ENCODE results near the gene POLR2E.

Gene POLR2E

DNA sequence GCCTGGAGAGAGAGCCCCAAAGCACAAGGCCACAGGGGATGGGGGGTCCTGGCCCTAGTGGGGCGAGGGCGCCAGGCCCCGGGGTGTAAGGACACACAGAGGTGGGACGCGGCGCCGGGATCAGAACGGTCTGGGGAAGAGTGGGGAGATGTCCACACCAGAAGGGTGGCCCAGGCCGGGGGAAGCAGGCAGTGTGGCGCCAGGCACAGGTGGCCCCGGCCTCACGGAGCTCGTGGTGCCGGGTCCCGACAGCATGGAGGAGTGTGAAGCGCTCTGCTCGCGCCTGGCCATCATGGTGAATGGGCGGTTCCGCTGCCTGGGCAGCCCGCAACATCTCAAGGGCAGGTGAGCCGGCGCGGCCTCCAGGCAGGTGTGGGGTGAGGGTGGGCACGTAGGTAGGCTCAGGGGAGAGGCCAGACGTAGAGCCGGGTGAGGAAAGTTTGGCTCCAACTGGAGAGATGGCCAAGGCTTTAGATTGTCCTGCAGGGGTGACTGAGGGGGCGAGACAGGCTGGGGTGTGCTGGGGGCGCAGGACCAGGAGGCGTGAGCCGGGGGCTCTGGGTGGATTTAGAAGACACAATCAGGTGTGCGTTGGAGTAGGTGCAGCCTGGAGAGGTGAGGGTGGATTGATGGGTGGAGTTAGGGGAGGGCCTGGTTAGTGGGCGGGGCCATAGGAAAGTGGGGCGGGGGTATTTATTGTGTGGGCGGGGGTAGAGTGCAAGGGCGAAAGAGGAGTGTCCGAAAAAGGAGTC is 31.1 kb downstream of the POLR2E start:
- DNase-seq (ENCODE audit: low read depth): no peak

DNA sequence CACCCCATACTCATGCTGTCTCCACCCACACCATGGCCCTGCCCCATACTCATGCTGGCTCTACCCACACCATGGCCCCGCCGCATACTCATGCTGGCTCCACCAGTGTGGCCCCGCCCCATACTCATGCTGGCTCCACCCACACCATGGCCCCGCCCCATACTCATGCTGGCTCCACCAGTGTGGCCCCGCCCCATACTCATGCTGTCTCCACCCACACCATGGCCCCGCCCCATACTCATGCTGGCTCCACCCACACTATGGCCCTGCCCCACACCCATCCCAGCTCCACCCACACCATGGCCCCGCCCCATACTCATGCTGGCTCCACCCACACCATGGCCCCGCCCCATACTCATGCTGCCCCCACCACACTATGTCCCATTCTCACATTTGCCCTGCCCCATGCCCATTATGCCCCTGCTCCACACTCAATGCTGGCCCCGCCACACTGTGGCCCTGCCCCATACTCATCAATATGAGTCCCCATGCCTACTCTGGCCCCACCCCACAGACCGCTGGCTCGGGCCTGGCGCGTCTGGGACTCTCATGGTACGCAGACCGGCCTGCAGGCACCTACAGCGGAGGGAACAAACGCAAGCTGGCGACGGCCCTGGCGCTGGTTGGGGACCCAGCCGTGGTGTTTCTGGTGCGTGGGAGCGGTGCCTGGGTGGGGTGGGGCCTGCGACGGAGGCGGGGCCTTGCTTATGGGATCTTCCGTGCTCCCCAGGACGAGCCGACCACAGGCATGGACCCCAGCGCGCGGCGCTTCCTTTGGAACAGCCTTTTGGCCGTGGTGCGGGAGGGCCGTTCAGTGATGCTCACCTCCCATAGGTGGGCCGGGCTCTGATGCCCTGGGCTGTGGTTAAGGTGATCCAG is 31.9 kb downstream of the POLR2E start:
- no peak for DNase-seq (ENCODE audit: low read depth)

DNA sequence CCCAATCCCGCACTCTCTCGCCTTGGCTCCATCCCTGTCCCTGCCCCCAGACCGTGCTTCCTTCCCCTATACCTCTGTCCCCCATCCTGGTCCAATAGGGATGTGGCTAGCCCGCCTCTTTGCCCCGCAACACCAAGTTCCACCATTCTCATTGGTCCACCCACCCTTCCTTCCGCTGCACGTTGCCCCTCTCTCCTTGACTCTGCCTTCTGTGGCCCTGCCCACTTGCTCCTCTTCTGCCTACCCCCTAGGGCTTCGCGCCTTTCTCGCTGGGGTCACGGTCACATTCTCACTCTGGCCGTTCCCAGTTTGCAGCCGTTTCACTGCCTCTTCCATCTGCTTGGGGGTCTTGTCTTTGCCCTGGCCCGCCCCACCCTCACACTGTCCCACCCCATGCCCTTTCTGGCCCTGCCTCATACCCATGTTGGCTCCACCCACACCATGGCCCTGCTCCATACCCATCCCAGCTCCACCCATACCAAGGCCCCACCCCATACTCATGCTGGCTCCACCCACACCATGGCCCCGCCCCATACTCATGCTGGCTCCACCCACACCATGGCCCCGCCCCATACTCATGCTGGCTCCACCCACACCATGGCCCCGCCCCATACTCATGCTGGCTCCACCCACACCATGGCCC is 32.7 kb downstream of the POLR2E start:
- DNase-seq (ENCODE audit: low read depth): no peak

DNA sequence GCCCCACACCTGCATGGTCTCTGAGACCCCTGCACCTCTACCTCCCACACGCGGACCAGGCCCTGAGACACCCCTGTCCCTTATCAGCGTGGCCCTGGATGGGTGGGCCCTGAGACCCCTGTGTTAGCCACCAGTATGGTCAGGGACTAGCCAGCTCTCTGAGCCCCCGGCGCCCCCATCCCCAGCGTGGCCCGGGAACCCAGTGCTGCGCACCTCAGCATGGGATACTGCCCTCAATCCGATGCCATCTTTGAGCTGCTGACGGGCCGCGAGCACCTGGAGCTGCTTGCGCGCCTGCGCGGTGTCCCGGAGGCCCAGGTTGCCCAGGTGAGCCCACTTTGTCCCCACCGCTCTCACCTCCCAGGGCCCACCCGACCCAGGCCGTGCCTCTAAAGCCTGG is 33.2 kb downstream of the POLR2E start:
- DNase-seq (ENCODE audit: low read depth): no peak

DNA sequence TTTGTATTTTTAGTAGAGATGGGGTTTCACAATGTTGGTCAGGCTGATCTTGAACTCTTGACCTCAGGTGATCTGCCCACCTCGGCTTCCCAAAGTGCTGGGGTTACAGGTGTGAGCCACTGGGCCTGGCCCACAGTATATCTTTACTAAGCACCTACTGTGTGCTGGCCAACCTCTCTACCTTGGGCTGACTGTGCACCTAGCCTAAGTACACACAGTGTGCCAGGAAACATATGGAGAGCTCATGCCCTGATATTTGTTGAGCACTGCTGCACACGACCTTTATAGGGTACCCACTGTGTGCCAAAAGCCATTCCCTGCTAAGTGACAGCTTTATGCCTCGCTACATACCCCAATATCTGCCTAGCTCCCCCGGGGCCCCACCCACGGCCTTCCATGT is 34.5 kb downstream of the POLR2E start:
- no peak for DNase-seq (ENCODE audit: low read depth)

DNA sequence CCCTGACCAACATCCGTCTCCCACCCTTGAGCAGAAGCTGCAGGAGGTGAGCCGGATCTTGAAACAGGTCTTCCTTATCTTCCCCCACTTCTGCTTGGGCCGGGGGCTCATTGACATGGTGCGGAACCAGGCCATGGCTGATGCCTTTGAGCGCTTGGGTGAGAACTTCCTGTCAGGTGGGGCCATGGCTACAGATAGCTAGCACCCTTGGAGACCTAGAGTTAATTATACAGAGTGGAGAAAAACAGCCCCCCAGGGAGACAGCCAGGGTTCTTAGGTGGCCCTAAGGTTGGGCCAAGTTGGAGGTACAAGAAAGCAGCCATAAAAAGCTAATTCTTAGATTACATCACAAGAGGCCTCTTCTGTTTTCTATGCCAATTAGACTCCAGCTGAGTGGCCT is 37.1 kb downstream of the POLR2E start:
- DNase-seq (ENCODE audit: low read depth): no peak

DNA sequence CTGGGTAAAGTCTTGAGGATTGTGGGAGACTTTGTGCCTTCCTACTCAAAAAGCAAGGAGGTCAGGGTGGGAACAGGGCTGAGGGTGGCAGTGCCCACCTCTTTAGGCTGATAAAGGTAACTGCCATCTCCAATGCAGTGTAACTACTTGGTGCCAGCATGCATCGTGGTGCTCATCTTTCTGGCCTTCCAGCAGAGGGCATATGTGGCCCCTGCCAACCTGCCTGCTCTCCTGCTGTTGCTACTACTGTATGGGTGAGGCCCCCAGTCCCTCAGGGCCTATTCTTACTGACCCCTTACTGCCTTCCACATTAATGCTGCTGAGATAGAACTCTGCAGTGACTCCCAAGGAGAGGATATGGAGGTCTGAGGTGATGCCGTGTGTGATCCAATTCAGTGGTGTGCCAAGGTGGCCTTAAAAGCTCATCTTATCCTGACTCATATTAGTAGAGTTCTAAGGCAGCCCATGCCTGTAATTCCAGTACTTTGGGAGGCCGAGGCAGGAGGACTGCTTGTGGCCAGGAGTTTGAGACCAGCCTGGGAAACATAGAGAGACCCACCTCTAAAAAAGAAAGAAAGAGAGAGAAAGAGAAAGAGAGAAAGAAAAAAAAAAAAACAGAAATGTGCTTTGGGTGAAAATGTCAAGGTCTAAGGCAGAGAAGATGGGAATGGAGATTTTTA is 37.9 kb downstream of the POLR2E start:
- no peak for DNase-seq (ENCODE audit: low read depth)

DNA sequence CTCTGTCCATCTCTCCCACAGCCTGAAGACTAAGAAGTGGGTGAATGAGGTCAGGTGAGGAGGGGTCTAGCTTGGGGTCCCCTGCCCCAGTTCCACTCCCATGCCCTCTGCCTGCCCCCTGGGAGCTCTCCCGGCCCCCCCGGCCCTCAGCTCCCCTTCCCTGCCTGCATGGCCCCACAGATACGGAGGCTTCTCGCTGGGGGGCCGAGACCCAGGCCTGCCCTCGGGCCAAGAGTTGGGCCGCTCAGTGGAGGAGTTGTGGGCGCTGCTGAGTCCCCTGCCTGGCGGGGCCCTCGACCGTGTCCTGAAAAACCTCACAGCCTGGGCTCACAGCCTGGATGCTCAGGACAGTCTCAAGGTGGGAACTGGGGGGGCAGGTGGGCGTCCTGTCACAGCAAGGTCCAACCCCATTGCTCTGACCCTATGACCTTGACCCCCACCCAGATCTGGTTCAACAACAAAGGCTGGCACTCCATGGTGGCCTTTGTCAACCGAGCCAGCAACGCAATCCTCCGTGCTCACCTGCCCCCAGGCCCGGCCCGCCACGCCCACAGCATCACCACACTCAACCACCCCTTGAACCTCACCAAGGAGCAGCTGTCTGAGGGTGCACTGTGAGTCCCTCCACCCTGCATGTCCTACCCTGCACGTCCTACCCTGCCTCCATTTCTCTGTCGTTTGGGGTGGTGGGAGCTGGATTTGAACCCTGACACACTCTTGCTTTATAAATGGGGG is 39.1 kb downstream of the POLR2E start:
- DNase-seq (ENCODE audit: low read depth): no peak

DNA sequence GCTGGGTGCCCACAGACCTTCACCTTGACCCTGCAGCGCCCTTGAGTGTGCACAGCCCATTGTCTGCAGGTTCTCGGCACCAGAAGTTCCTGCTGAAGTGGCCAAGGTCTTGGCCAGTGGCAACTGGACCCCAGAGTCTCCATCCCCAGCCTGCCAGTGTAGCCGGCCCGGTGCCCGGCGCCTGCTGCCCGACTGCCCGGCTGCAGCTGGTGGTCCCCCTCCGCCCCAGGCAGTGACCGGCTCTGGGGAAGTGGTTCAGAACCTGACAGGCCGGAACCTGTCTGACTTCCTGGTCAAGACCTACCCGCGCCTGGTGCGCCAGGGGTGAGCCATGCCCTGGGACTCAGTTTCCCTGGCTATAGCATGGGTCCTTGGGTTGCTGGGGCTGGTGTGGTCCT is 40.1 kb downstream of the POLR2E start:
- DNase-seq (ENCODE audit: low read depth): no peak

DNA sequence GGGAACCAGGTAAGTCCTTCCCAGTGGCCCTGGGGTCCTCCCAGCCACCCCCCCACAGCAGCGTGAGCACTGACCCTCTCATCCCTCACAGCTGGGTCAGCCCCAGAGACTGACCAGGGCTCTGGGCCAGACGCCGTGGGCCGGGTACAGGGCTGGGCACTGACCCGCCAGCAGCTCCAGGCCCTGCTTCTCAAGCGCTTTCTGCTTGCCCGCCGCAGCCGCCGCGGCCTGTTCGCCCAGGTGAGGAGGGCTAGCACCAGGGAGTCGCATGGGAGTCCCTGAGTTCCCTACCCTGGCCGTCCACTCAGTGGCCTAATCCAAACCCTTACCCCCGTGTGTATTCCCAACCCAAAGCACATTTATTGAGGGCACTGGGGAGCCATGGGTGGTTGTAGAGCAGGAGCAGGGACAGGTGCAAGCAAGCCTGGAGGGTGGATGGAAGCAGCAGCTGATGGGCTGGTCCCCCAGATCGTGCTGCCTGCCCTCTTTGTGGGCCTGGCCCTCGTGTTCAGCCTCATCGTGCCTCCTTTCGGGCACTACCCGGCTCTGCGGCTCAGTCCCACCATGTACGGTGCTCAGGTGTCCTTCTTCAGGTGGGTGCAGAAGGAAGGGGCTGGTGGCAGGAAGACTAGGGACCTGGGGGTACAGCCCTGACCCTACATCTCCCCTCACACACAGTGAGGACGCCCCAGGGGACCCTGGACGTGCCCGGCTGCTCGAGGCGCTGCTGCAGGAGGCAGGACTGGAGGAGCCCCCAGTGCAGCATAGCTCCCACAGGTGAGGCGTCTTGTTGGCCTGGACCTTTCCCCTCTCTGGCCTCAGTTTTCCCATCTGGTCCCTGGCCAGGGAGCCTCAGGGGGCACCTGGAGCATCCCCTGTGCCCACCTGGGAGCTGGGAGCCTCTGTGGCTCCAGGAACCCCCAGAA is 40.8 kb downstream of the POLR2E start:
- no peak for DNase-seq (ENCODE audit: low read depth)

DNA sequence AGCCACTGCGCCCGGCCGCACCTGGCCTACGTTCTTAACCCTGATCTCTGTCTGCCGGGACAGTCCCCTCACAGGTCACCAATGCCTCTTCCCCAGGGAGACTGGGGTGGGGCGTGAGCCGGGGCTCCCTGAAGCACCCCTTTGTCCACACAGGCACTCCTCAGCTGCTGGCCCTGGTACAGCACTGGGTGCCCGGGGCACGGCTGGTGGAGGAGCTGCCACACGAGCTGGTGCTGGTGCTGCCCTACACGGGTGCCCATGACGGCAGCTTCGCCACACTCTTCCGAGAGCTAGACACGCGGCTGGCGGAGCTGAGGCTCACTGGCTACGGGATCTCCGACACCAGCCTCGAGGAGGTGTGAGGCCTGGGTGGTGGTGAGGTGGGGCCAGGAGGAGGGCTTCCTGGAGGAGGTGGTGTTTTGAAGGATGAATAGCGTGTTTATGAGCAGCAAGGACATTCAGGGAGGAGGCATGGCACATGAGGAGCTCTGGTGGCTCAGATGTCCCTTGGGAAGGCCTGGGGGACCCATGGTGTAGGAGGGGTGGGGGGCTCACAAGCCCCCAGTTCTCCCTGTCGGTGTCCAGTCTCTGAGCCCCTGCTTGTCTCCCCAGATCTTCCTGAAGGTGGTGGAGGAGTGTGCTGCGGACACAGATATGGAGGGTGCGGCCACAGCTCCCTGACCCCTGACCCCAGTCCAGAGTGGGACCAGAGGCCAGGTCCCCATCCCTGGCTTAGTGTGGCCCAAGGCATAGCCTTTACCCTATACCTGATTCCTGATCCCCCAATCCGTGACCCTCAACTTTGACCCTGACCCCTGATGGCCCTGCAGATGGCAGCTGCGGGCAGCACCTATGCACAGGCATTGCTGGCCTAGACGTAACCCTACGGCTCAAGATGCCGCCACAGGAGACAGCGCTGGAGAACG is 41.7 kb downstream of the POLR2E start:
- DNase-seq (ENCODE audit: low read depth): no peak

DNA sequence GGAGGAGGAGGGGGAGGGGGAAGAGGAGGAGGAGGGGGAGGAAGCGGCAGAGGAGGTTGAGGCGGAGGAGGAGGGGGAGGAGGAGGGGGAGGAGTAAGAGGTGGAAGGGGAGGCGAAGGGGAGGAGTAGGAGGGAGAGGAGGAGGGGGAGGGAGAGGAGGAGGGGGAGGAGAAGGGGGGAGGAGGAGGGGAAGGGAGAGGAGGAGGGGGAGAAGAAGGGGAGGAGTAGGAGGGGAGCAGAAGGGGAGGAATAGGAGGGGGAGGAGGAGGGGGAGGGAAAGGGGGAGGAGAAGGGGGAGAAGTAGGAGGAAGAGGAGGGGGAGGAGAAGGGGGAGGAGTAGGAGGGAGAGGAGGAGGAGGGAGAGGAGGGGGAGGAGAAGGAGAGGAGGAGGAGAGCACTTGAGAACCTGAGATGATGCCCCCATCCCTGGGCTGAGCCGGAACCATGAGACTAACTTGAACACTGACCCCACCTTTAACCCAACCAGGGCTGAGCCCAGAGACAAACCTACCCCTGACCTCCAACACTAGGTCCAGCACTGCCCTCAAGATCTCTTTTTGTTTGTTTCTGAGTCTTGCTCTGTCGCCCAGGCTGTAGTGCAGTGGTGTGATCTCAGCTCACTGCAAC is 42.7 kb downstream of the POLR2E start:
- DNase-seq (ENCODE audit: low read depth): no peak

DNA sequence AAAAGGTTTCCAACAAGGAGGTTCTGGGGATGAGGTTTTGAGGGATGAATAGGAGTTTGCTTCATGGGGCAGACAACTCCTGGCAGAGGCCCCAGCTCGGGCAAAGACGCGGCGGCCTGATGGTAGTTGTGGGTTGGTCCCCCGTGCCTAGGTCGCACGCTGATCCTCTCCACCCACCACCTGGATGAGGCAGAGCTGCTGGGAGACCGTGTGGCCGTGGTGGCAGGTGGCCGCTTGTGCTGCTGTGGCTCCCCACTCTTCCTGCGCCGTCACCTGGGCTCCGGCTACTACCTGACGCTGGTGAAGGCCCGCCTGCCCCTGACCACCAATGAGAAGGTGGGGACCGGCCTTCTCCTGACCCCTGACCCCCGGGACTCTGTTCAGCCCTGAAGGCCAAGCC is 43.4 kb downstream of the POLR2E start:
- DNase-seq (ENCODE audit: low read depth): no peak

DNA sequence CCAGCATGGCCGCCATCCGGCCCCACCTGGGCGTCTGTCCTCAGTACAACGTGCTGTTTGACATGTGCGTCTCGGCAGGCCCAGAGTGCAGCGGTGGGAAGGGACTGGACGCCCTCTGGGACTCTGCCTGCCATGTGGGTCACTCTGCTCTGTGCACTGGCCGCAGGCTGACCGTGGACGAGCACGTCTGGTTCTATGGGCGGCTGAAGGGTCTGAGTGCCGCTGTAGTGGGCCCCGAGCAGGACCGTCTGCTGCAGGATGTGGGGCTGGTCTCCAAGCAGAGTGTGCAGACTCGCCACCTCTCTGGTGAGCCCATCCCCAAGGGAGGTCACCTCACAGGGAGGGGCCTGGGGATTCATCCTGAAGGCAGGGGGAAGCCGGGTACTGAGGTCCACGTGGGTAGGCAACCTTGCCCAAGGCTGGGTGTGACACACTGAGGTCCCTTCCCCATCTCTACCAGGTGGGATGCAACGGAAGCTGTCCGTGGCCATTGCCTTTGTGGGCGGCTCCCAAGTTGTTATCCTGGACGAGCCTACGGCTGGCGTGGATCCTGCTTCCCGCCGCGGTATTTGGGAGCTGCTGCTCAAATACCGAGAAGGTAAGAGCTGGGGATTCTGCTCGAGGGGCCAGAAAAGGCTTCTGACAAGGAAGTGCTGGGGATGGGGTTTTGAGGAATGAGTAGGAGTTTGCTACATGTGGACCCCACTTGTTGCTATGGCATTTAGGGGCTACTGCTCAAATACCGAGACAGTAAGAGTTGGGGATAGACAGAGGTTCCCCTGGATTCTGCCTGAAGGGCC is 44.0 kb downstream of the POLR2E start:
- DNase-seq (ENCODE audit: low read depth): no peak

DNA sequence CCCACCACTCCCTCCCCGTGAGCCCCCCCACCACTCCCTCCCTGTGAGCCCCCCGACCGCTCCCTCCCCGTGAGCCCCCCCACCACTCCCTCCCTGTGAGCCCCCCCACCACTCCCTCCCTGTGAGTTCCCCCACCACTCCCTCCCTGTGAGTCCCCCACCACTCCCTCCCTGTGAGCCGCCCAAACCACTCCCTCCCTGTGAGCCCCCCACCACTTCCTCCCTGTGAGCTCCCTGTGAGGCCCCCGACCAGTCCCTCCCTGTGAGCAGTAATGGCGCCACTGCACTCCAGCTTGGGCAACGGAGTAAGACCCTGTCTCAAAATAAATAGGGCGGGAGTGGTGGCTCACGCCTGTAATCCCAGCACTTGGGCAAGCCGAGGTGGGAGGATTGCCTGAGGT is 45.4 kb downstream of the POLR2E start:
- DNase-seq (ENCODE audit: low read depth): no peak

DNA sequence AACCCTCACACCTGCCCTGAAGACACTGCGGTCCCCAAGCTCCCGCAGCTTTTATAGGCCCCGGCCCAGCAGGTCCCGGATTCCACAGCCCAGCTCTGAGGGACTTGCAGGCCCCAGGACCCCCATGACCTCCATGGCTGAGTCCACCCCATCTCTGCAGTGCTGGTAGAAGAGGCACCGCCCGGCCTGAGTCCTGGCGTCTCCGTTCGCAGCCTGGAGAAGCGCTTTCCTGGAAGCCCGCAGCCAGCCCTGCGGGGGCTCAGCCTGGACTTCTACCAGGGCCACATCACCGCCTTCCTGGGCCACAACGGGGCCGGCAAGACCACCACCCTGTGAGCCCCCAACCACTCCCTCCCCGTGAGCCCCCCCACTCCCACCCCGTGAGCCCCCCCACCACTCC is 46.1 kb downstream of the POLR2E start:
- no peak for DNase-seq (ENCODE audit: low read depth)

DNA sequence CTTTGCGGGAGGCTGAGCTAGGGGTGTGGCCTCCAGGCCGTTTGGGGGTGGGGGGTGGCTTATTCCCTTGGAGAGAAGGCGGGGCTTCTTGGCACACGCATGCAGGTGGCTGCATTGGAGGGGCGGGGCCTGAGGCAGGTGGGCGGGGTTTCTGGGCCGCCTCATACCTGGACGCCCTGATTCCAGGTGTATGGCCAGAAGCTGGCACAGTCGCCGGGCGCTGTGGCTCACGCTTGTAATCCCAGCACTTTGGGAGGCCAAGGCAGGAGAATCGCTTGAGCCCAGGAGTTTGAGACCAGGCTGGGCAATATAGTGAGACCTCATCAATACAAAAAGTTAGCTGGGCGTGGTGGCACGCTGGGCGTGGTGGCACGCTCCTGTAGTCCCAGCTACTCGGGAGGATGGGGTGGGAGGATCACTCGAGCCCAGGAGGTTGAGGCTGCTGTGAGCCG is 47.5 kb downstream of the POLR2E start:
- no peak for DNase-seq (ENCODE audit: low read depth)
